Measurements from ENCODE around the gene NDUFV1. TPM values are rescaled to one million over a fixed set of nuclear protein-coding genes. Genes with fewer than 3 reads are reported as not detected.
A peak's percentile ranks its signal among the peaks of the same experiment; 100 is the strongest.

Gene NDUFV1
- total and polyA plus RNA-seq, 4 donors: 83.6 to 172 (median 163) TPM

GRCh38 chr11:67642173-67643120 is 35.7 kb downstream of the NDUFV1 start:
- H3K27ac ChIP-seq (ENCODE audit: low read depth in 1 of 2, low read length in 2 of 2): no peak overlapping the region
- no peak overlapping the region for H3K9ac ChIP-seq (ENCODE audit: low read depth in 1 of 2, low read length in 2 of 2)
- H3K4me3 ChIP-seq (ENCODE audit: low read depth in 1 of 3, low read length in 3 of 3): no peak overlapping the region
- H3K9me3 ChIP-seq (ENCODE audit: control insufficient read depth in 4 of 4, low read length in 3 of 4): no peaks in the 10 kb centered on the region
- H3K4me1 ChIP-seq (ENCODE audit: control insufficient read depth in 4 of 4, insufficient read depth in 4 of 4, low read length in 3 of 4): peaks cover 0 to 5% (median 3%) of the 10 kb centered on the region in 4 donors
- no peak for DNase-seq (ENCODE audit: low spot score)
- H3K27me3 ChIP-seq (ENCODE audit: control insufficient read depth in 4 of 4, insufficient read depth in 4 of 4, low read length in 3 of 4): no peaks in the 10 kb centered on the region
- 94% methylated on average over 15 of the region's 15 CpGs for WGBS
- H3K36me3 ChIP-seq (ENCODE audit: control insufficient read depth in 4 of 4, insufficient read depth in 3 of 4, low read depth in 1 of 4, low read length in 3 of 4): peaks cover 0 to 6% (median 0%) of the 10 kb centered on the region in 4 donors
- TF ChIP-seq HNF4G (IDR thresholded peaks at IDR 0.05) (no peak), JUND (IDR thresholded peaks at IDR 0.05) (no peak), YY1 (IDR thresholded peaks at IDR 0.05) (no peak)

GRCh38 chr11:67644042-67644441 is 37.3 kb downstream of the NDUFV1 start:
- DNase-seq (ENCODE audit: low spot score): no peak
- 87% methylated on average over 5 of the region's 5 CpGs for WGBS
- Histone ChIP-seq H3K9me3 (ENCODE audit: control insufficient read depth in 4 of 4, low read length in 3 of 4) (no peaks in the 10 kb centered on the region), H3K27ac (ENCODE audit: low read depth in 1 of 2, low read length in 2 of 2) (no peak overlapping the region), H3K4me3 (ENCODE audit: low read depth in 1 of 3, low read length in 3 of 3) (no peak overlapping the region), H3K27me3 (ENCODE audit: control insufficient read depth in 4 of 4, insufficient read depth in 4 of 4, low read length in 3 of 4) (no peaks in the 10 kb centered on the region), H3K9ac (ENCODE audit: low read depth in 1 of 2, low read length in 2 of 2) (no peak overlapping the region), H3K4me1 (ENCODE audit: control insufficient read depth in 4 of 4, insufficient read depth in 4 of 4, low read length in 3 of 4) (peaks cover 0 to 14% (median 3%) of the 10 kb centered on the region in 4 donors), H3K36me3 (ENCODE audit: control insufficient read depth in 4 of 4, insufficient read depth in 3 of 4, low read depth in 1 of 4, low read length in 3 of 4) (peaks cover 0 to 6% (median 0%) of the 10 kb centered on the region in 4 donors)
- TF ChIP-seq HNF4A (conservative IDR thresholded peaks at IDR 0.05) (peak; percentile 13 to 28), RAD21 (IDR thresholded peaks at IDR 0.05) (peak; percentile 69 to 74), RXRA (IDR thresholded peaks at IDR 0.05) (peak in 1 of 2 donors; percentile 8), TAF1 (conservative IDR thresholded peaks at IDR 0.05) (no peak)
- TF ChIP-seq, protein P1, sequence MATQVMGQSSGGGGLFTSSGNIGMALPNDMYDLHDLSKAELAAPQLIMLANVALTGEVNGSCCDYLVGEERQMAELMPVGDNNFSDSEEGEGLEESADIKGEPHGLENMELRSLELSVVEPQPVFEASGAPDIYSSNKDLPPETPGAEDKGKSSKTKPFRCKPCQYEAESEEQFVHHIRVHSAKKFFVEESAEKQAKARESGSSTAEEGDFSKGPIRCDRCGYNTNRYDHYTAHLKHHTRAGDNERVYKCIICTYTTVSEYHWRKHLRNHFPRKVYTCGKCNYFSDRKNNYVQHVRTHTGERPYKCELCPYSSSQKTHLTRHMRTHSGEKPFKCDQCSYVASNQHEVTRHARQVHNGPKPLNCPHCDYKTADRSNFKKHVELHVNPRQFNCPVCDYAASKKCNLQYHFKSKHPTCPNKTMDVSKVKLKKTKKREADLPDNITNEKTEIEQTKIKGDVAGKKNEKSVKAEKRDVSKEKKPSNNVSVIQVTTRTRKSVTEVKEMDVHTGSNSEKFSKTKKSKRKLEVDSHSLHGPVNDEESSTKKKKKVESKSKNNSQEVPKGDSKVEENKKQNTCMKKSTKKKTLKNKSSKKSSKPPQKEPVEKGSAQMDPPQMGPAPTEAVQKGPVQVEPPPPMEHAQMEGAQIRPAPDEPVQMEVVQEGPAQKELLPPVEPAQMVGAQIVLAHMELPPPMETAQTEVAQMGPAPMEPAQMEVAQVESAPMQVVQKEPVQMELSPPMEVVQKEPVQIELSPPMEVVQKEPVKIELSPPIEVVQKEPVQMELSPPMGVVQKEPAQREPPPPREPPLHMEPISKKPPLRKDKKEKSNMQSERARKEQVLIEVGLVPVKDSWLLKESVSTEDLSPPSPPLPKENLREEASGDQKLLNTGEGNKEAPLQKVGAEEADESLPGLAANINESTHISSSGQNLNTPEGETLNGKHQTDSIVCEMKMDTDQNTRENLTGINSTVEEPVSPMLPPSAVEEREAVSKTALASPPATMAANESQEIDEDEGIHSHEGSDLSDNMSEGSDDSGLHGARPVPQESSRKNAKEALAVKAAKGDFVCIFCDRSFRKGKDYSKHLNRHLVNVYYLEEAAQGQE (IDR thresholded peaks at IDR 0.05): no peak
- TF ChIP-seq, protein P2, sequence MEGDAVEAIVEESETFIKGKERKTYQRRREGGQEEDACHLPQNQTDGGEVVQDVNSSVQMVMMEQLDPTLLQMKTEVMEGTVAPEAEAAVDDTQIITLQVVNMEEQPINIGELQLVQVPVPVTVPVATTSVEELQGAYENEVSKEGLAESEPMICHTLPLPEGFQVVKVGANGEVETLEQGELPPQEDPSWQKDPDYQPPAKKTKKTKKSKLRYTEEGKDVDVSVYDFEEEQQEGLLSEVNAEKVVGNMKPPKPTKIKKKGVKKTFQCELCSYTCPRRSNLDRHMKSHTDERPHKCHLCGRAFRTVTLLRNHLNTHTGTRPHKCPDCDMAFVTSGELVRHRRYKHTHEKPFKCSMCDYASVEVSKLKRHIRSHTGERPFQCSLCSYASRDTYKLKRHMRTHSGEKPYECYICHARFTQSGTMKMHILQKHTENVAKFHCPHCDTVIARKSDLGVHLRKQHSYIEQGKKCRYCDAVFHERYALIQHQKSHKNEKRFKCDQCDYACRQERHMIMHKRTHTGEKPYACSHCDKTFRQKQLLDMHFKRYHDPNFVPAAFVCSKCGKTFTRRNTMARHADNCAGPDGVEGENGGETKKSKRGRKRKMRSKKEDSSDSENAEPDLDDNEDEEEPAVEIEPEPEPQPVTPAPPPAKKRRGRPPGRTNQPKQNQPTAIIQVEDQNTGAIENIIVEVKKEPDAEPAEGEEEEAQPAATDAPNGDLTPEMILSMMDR (IDR thresholded peaks at IDR 0.05; ENCODE audit: low read depth, low read length, missing input control): peak; percentile 46

All from liver (tissue), 9 donors.